GM12878 (cell line): ENCODE measurements around the gene KANSL3.
A peak's percentile ranks its signal among the peaks of the same experiment; 100 is the strongest.

Source experiments
- CHD4 ChIP-seq: fragments of 200-600 bp; sonication (generic); IDR thresholded peaks from 2 replicates; pipeline ENCODE4 v1.6.1; 2016; ENCODE audit warnings: mild to moderate bottlenecking
- GATAD2B ChIP-seq: fragments of 450-650 bp; conservative IDR thresholded peaks from 2 replicates; pipeline ENCODE4 v1.6.1; 2017; ENCODE audit warnings: low read depth, mild to moderate bottlenecking, moderate library complexity
- HCFC1 ChIP-seq: fragments of 150-350 bp; IDR thresholded peaks from 2 replicates; pipeline ENCODE4 v1.6.1; 2014; ENCODE audit warnings: low read length
- MEF2B ChIP-seq: fragments of 450-650 bp; IDR thresholded peaks from 2 replicates; pipeline ENCODE4 v1.6.1; 2018; ENCODE audit warnings: mild to moderate bottlenecking, moderate library complexity; ENCODE audit not compliant: partially characterized antibody, poor library complexity, severe bottlenecking
- MYC ChIP-seq: IDR thresholded peaks from 2 replicates; pipeline ENCODE4 v1.6.1; 2011; ENCODE audit warnings: mild to moderate bottlenecking, low read length, moderate library complexity, inconsistent platforms; ENCODE audit not compliant: insufficient read depth, insufficient replicate concordance, insufficient read length, severe bottlenecking
- POLR2A ChIP-seq: IDR thresholded peaks from 2 replicates; pipeline ENCODE4 v1.6.1; 2011; ENCODE audit warnings: low read depth, mild to moderate bottlenecking, low read length
- TF ChIP-seq, protein P1 (sequence below), 3 experiments: IDR thresholded peaks in 2 of 3; conservative IDR thresholded peaks in 1 of 3; 2 replicates each; pipeline ENCODE4 v1.5.1; 2011; ENCODE audit warnings: low read depth in 3 of 3, low read length in 3 of 3, mild to moderate bottlenecking in 3 of 3, control low read depth in 2 of 3, moderate library complexity in 2 of 3, inconsistent platforms in 1 of 3, mixed read lengths in 1 of 3; ENCODE audit not compliant: control insufficient read depth in 2 of 3, insufficient read depth in 1 of 3; ENCODE audit errors: extremely low read depth in 1 of 3
- TF ChIP-seq, protein P2 (sequence below): IDR thresholded peaks from 2 replicates; pipeline ENCODE4 v1.6.1; 2012; ENCODE audit warnings: low read depth, low read length, improper control_type of control experiment

DNA sequence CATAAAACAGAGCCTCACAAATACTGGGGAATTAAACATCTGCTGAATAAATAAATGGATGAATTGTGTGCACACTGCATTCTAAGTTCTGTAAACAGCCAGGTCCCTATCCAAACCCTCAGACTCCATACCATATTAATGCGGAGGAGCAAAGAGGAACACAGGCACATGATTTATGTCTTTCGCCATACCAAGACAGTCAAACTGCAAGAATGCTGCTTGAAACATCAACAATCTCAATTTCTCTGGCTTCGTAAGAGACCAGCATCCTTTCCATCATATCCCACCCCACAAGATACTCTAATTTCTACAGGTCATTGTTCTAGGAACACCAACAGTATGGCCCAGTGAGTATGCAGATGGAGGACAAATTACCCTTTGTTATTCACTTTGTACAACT lies 15.0 kb downstream of the KANSL3 start:
- TF ChIP-seq CHD4, result no peak
- TF ChIP-seq, protein P1, sequence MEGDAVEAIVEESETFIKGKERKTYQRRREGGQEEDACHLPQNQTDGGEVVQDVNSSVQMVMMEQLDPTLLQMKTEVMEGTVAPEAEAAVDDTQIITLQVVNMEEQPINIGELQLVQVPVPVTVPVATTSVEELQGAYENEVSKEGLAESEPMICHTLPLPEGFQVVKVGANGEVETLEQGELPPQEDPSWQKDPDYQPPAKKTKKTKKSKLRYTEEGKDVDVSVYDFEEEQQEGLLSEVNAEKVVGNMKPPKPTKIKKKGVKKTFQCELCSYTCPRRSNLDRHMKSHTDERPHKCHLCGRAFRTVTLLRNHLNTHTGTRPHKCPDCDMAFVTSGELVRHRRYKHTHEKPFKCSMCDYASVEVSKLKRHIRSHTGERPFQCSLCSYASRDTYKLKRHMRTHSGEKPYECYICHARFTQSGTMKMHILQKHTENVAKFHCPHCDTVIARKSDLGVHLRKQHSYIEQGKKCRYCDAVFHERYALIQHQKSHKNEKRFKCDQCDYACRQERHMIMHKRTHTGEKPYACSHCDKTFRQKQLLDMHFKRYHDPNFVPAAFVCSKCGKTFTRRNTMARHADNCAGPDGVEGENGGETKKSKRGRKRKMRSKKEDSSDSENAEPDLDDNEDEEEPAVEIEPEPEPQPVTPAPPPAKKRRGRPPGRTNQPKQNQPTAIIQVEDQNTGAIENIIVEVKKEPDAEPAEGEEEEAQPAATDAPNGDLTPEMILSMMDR (IDR thresholded peaks at IDR 0.05 in 2 of 3, conservative IDR thresholded peaks at IDR 0.05 in 1 of 3; ENCODE audit: control insufficient read depth in 2 of 3, extremely low read depth in 1 of 3, insufficient read depth in 1 of 3, low read depth in 3 of 3, low read length in 3 of 3), result no peak
- TF ChIP-seq GATAD2B, result no peak
- TF ChIP-seq, protein P2, sequence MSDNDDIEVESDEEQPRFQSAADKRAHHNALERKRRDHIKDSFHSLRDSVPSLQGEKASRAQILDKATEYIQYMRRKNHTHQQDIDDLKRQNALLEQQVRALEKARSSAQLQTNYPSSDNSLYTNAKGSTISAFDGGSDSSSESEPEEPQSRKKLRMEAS, result no peak
- TF ChIP-seq MYC, result no peak
- TF ChIP-seq MEF2B, result no peak
- no peak for TF ChIP-seq HCFC1
- TF ChIP-seq POLR2A, result 0 out of 2 replicates have a peak, but pooled peaks have one; percentile 8
